ENCODE data around the gene MAP2K7.
"Not testable (repeated sequence)": the region's sequence is repeated elsewhere in the genome, so short reads cannot be mapped to it uniquely, and the experiment has no call there.

The MAP2K7 gene

GRCh38 chr19:7914598-7915045 is 10.9 kb downstream of the MAP2K7 start, which contains the start of gene TGFBR3L:
TSS of gene TGFBR3L (plus strand) at chr19:7914830.
- Histone ChIP-seq H3K36me3 (ENCODE audit: control insufficient read depth, insufficient read depth, low read length) (no peaks in the 10 kb centered on the region), H3K4me3 (ENCODE audit: low read length) (no peak within 1 kb of the TSS), H3K27me3 (ENCODE audit: control insufficient read depth, insufficient read depth, low read length) (peaks cover 59% of the 10 kb centered on the region), H3K9ac (ENCODE audit: low read length) (no peak within 1 kb of the TSS), H3K4me1 (ENCODE audit: control insufficient read depth, insufficient read depth, low read length) (peaks cover 13% of the 10 kb centered on the region), H3K9me3 (ENCODE audit: control insufficient read depth, low read length) (no peaks in the 10 kb centered on the region)

DNA sequence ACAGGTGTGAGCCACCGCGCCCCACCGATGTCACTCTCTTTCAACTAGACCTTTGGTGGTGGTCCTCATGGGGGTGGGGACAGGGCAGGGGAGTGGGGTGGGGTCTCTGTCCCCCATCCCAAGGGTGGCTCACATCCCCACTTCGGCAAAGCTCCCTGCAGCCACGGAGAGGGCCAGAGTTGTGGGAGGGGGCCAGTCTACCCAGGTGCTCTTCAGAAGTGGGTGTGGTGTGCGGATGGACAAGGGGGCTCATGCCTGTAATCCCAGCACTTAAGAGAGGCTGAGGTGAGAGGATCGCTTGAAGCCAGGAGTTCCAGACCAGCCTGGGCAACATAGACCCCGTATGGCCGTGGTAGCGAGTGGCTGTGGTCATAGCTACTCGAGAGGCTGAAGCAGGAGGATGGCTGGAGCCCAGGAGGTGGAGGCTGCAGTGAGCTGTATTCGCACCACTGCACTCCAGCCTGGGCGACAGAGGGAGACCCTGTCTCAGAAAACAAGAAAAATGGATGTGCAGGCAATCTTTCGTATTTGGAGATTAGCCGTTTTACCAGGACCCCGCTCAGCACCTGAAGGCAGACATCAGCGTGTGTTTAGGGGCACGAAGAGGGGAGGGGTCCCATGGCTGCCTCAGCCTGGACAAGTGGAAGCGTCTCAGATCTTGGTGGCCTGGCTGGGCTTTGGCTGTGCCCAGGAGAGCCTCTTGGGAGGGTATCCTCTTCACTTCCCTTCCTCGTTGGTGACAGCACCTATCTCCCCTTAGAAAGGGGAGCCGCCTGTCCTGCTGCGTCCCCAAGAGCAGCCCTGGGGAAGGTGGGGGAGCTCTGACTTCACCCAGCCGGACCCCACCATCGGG is 11.8 kb downstream of the MAP2K7 start:
- Histone ChIP-seq H3K9me3 (ENCODE audit: control insufficient read depth, low read length) (no peaks in the 10 kb centered on the region), H3K36me3 (ENCODE audit: control insufficient read depth, insufficient read depth, low read length) (no peaks in the 10 kb centered on the region), H3K4me3 (ENCODE audit: low read length) (no peak overlapping the region), H3K9ac (ENCODE audit: low read length) (no peak overlapping the region), H3K4me1 (ENCODE audit: control insufficient read depth, insufficient read depth, low read length) (peaks cover 18% of the 10 kb centered on the region), H3K27me3 (ENCODE audit: control insufficient read depth, insufficient read depth, low read length) (peaks cover 60% of the 10 kb centered on the region)

GRCh38 chr19:7916103-7916954 is 12.7 kb downstream of the MAP2K7 start:
- H3K27me3 ChIP-seq (ENCODE audit: control insufficient read depth, insufficient read depth, low read length): peaks cover 60% of the 10 kb centered on the region
- H3K36me3 ChIP-seq (ENCODE audit: control insufficient read depth, insufficient read depth, low read length): no peaks in the 10 kb centered on the region
- peaks cover 22% of the 10 kb centered on the region for H3K4me1 ChIP-seq (ENCODE audit: control insufficient read depth, insufficient read depth, low read length)
- no peak overlapping the region for H3K9ac ChIP-seq (ENCODE audit: low read length)
- H3K4me3 ChIP-seq (ENCODE audit: low read length): no peak overlapping the region
- H3K9me3 ChIP-seq (ENCODE audit: control insufficient read depth, low read length): no peaks in the 10 kb centered on the region

- Histone ChIP-seq H3K4me3 (ENCODE audit: low read length) (no peak overlapping the region), H3K9me3 (ENCODE audit: control insufficient read depth, low read length) (no peaks in the 10 kb centered on the region), H3K27me3 (ENCODE audit: control insufficient read depth, insufficient read depth, low read length) (peaks cover 60% of the 10 kb centered on the region), H3K4me1 (ENCODE audit: control insufficient read depth, insufficient read depth, low read length) (peaks cover 28% of the 10 kb centered on the region), H3K36me3 (ENCODE audit: control insufficient read depth, insufficient read depth, low read length) (no peaks in the 10 kb centered on the region), H3K9ac (ENCODE audit: low read length) (no peak overlapping the region)
Measured at GRCh38 chr19:7916955-7917266, 13.2 kb downstream of the MAP2K7 start.

GRCh38 chr19:7917267-7918061 is 13.8 kb downstream of the MAP2K7 start:
- Histone ChIP-seq H3K27me3 (ENCODE audit: control insufficient read depth, insufficient read depth, low read length) (peaks cover 60% of the 10 kb centered on the region), H3K36me3 (ENCODE audit: control insufficient read depth, insufficient read depth, low read length) (no peaks in the 10 kb centered on the region), H3K9me3 (ENCODE audit: control insufficient read depth, low read length) (no peaks in the 10 kb centered on the region), H3K4me3 (ENCODE audit: low read length) (no peak overlapping the region), H3K4me1 (ENCODE audit: control insufficient read depth, insufficient read depth, low read length) (peaks cover 32% of the 10 kb centered on the region), H3K9ac (ENCODE audit: low read length) (no peak overlapping the region)

GRCh38 chr19:7918062-7918614 is 14.5 kb downstream of the MAP2K7 start:
- H3K9me3 ChIP-seq (ENCODE audit: control insufficient read depth, low read length); H3K9ac ChIP-seq (ENCODE audit: low read length); H3K4me3 ChIP-seq (ENCODE audit: low read length); H3K36me3 ChIP-seq (ENCODE audit: control insufficient read depth, insufficient read depth, low read length): not testable (repeated sequence)
- peaks cover 60% of the 10 kb centered on the region for H3K27me3 ChIP-seq (ENCODE audit: control insufficient read depth, insufficient read depth, low read length)
- peaks cover 32% of the 10 kb centered on the region for H3K4me1 ChIP-seq (ENCODE audit: control insufficient read depth, insufficient read depth, low read length)

DNA sequence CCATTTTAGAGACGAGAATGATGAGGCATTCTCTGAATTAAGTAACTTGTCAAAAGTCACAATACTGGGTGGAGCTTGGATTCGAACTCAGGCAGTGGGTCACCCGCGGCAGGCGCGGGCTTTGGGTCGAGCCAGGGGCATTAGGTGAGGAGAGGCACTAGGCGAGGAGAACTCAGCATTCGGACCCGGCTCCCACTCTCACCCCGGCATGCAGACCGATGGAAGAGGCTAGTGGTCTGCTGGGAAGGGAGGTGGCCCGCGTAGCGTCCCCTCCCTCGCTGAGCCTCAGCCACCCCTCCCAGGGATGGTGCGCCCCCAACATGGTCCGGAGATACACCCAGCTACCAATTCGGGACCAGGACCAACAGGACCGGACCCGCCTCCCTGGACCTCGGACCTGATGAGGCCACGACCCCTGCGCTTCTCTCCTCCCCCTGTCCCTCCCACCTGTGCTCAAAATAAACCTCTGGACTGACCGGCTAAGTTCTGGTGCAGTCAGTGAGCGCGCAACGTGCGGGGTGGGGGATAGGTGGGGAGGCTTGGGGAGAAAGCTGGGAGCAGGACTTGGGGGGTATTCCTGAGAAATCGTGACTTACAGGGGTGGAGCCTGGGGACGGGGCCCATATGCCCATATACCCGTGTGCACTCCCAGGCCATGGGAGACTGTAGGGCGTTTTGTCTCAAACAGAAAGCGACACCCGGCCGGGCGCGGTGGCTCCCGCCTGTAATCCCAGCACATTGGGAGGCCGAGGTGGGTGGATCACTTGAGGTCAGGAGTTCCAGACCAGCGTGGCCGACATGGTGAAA is 15.1 kb downstream of the MAP2K7 start:
- no peak overlapping the region for H3K4me3 ChIP-seq (ENCODE audit: low read length)
- no peaks in the 10 kb centered on the region for H3K9me3 ChIP-seq (ENCODE audit: control insufficient read depth, low read length)
- peaks cover 32% of the 10 kb centered on the region for H3K4me1 ChIP-seq (ENCODE audit: control insufficient read depth, insufficient read depth, low read length)
- H3K9ac ChIP-seq (ENCODE audit: low read length): no peak overlapping the region
- peaks cover 59% of the 10 kb centered on the region for H3K27me3 ChIP-seq (ENCODE audit: control insufficient read depth, insufficient read depth, low read length)
- no peaks in the 10 kb centered on the region for H3K36me3 ChIP-seq (ENCODE audit: control insufficient read depth, insufficient read depth, low read length)

DNA sequence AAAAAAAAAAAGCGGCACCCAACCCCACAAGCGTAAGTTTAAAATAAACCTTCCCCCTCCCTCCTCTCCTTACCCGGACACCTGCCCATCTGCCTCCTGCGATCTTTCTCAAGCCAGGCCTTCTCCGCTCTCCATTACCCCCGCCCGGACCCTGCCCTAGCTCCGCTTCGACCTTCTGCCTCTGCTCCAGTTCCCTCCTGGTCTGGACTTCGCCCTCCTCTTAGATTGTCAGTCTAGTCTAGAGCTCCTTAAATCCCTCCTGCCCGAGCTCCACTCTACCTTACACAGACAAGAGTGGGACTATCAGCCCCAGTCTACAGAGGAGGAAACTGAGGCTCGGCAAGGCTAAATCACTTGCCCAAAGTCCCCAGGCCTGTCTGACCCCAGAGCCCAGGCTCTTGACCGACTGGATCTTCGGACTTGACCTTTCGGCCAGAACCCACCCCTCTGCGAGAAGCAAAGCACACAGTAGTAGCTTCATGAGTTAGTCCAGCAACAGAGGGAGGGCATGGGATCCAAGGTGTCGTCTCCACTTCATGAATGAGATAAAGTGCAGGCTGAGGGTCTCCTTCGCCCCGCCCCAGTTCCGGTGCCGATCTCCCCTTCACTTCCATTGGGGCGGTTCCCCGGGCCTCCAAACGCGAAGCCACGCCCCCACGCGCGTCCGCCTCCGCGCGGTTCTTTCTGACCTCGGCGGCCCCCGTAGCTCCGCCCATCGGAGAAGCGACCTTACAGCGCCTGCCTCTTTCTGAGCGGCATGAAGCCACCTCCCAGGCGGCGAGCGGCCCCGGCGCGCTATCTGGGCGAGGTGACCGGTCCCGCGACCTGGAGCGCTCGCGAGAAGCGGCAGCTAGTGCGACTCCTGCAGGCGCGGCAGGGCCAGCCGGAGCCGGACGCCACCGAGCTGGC is 16.2 kb downstream of the MAP2K7 start, which contains the start of gene SNAPC2:
Gene SNAPC2 (plus strand): TSS at position 729 of the 909 bp plus-strand sequence. CDS start 29 bp downstream, at position 758.
- peaks cover 48% of the 10 kb centered on the region for H3K27me3 ChIP-seq (ENCODE audit: control insufficient read depth, insufficient read depth, low read length)
- H3K4me3 ChIP-seq (ENCODE audit: low read length): peak within 1 kb of the TSS; percentile 72
- H3K36me3 ChIP-seq (ENCODE audit: control insufficient read depth, insufficient read depth, low read length): no peaks in the 10 kb centered on the region
- no peaks in the 10 kb centered on the region for H3K9me3 ChIP-seq (ENCODE audit: control insufficient read depth, low read length)
- H3K9ac ChIP-seq (ENCODE audit: low read length): peak within 1 kb of the TSS; percentile 64
- H3K4me1 ChIP-seq (ENCODE audit: control insufficient read depth, insufficient read depth, low read length): peaks cover 32% of the 10 kb centered on the region

DNA sequence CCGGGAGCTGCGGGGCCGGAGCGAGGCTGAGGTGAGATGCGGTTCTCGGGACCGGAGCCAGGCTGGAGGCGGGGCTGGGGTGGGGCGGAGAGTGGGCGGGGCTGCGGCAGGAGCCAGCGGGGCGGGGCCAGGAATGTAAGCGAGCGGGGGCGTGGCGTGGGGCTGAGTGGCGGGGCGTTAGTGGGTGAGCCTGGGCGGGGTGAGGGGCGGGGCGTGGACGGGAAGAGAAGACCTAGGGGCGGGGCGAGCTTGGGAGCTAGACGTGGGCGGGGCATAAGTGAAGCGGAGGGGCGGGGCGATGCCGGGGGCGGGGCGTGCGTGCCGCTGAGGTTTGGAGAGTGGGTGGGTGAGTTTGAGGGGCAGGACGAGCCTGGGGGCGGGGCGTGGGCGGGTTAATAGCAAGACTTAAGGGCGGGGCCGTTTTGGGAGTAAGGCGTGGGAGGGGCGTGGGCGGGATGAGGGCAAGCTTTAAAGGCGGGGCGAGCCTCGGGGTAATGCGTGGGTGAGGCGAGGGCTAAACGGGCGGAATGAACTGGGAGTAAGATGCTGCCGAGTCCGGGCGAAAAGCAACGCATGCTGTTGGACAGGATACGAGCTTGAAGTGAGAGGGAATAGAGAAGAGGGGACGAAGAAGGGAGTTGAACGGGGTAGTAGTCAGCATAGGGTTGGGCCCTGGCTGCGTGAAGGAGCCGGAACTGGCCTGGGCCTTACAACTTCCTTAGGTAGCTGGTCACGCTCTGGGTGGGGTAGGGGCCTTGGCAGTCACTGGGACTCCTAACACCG is 17.0 kb downstream of the MAP2K7 start:
- peaks cover 32% of the 10 kb centered on the region for H3K4me1 ChIP-seq (ENCODE audit: control insufficient read depth, insufficient read depth, low read length)
- H3K36me3 ChIP-seq (ENCODE audit: control insufficient read depth, insufficient read depth, low read length): no peaks in the 10 kb centered on the region
- H3K9ac ChIP-seq (ENCODE audit: low read length): peak overlapping the region; percentile 64
- H3K4me3 ChIP-seq (ENCODE audit: low read length): peak overlapping the region; percentile 72
- peaks cover 40% of the 10 kb centered on the region for H3K27me3 ChIP-seq (ENCODE audit: control insufficient read depth, insufficient read depth, low read length)
- no peaks in the 10 kb centered on the region for H3K9me3 ChIP-seq (ENCODE audit: control insufficient read depth, low read length)
